GM19463 (cell line): ENCODE data around the gene PUM1.
A peak's percentile ranks its signal among the peaks of the same experiment; 100 is the strongest.
"Not testable (repeated sequence)": the region's sequence is repeated elsewhere in the genome, so short reads cannot be mapped to it uniquely, and the experiment has no call there.

Experiments used
- ATAC-seq: cut with Tn5 transposase; IDR thresholded peaks from one replicate; pipeline ENCODE4 v1.9.1; 2021; ENCODE audit warnings: mild to moderate bottlenecking, moderate library complexity; ENCODE audit not compliant: unreplicated experiment

PUM1 gene, protein sequence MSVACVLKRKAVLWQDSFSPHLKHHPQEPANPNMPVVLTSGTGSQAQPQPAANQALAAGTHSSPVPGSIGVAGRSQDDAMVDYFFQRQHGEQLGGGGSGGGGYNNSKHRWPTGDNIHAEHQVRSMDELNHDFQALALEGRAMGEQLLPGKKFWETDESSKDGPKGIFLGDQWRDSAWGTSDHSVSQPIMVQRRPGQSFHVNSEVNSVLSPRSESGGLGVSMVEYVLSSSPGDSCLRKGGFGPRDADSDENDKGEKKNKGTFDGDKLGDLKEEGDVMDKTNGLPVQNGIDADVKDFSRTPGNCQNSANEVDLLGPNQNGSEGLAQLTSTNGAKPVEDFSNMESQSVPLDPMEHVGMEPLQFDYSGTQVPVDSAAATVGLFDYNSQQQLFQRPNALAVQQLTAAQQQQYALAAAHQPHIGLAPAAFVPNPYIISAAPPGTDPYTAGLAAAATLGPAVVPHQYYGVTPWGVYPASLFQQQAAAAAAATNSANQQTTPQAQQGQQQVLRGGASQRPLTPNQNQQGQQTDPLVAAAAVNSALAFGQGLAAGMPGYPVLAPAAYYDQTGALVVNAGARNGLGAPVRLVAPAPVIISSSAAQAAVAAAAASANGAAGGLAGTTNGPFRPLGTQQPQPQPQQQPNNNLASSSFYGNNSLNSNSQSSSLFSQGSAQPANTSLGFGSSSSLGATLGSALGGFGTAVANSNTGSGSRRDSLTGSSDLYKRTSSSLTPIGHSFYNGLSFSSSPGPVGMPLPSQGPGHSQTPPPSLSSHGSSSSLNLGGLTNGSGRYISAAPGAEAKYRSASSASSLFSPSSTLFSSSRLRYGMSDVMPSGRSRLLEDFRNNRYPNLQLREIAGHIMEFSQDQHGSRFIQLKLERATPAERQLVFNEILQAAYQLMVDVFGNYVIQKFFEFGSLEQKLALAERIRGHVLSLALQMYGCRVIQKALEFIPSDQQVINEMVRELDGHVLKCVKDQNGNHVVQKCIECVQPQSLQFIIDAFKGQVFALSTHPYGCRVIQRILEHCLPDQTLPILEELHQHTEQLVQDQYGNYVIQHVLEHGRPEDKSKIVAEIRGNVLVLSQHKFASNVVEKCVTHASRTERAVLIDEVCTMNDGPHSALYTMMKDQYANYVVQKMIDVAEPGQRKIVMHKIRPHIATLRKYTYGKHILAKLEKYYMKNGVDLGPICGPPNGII

GRCh38 chr1:31065310-31066217 is at the start of gene PUM1:
Gene PUM1 (minus strand): TSS chr1:31065717. CDS start chr1:31059566, 6,151 bp downstream.
- ATAC-seq, result peak; percentile 95

- ATAC-seq, result no peak
Observed at GRCh38 chr1:31112266-31112935, 46.9 kb upstream of the PUM1 start.

DNA sequence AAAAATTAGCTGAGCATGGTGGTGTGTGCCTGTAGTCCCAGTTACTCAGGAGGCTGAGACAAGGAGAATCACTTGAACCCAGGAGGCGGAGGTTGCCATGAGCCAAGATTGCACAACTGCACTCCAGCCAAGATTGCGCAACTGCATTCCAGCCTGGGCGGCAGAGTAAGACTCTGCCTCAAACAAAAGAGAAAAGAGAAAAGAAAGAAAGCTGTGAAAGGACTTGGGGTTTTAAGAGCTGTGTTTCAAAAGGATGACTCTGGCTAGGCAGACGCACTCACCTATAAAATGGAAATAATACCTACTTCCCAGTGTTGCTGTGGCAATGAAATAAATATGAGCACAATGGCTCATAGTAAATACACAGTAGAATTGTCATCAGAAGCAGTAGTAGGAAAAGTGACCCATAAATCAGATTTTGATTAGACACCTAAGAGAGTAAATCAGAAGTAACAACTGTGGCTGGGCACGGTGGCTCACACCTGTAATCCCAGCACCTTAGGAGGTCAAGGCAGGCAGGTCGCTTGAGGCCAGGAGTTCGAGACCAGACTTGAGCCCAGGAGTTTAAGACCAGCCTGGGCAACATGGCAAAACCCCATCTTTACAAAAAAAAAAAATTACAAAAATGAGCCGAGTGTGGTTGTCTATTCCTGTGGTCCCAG is 45.9 kb upstream of the PUM1 start:
- no peak for ATAC-seq

GRCh38 chr1:31110846-31111245 is 45.3 kb upstream of the PUM1 start:
- ATAC-seq, result no peak

GRCh38 chr1:31108861-31109260 is 43.3 kb upstream of the PUM1 start:
- no peak for ATAC-seq

GRCh38 chr1:31105646-31106045 is 40.1 kb upstream of the PUM1 start:
- no peak for ATAC-seq

GRCh38 chr1:31102501-31102950 is 37.0 kb upstream of the PUM1 start:
- ATAC-seq, result no peak

DNA sequence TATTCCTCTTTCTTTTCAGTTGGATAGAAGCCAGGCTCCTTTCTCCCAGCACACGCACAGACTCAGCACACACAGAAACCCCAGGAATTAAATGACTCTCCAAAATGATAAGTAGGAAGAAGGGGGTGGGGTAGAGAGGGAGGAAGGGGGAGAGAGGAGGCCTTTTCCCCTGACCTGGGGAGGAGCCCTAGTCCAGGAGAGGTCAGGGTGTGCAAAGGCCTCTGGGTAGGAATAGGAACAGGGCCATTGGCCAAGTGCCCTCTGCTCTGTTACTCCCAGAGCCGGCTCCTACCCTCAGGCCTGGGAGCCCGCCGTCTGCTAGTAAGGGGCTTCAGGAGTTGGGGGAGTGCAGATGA is 35.6 kb upstream of the PUM1 start:
- ATAC-seq, result no peak

DNA sequence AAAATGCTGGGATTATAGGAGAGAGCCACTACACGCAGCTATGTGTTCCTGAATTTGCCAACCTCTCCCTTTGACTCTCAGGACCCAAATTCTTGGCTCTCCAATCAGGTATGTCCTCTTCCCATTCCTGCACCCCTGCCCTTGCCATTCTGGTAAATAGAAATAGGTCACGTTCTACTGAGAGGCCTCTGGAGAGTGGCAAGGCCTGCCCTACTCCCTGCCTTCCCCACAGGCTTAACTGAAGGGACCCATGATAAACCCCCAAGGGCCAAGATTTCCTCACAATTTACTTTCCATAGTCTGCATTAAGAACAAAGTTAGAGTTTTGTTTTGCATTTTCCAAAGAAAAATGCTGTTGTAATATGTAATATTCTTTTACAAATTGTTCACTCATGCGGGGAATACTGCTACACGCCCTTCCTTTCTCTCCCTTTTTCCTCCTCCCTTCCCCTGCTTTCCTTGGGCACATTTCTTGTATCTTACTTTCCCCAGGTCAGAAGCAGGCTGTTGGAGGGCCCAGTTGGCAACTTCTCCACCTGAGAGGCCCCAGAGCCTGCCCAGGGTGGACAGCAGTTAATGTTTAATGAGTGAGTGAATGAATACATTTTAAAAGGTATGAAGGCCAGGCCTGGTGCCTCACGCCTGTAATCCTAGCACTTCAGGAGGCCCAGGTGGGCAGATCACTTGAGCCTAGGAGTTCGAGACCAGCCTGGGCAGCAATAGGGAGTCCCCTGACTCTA is 33.9 kb upstream of the PUM1 start:
- ATAC-seq, result no peak

- ATAC-seq, result no peak
Observed at GRCh38 chr1:31095985-31096384, 30.5 kb upstream of the PUM1 start.

GRCh38 chr1:31095298-31095981 is 29.9 kb upstream of the PUM1 start:
- ATAC-seq, result no peak

DNA sequence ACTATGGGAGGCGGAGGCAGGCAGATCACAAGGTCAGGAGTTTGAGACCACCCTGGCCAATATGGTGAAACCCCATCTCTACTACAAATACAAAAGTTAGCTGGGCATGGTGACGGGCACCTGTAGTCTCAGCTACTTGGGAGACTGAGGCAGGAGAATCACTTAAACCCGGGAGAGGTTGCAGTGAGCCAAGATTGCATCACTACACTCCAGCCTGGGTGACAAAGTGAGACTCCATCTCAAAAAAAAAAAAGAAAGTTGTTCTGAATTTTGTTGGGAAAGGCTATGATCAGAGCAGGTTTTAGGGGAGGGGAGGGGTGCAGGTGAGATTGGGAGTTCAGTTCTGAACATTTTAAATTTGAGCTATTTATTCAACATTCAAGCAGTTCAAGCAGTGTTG is 22.6 kb upstream of the PUM1 start:
- not testable (repeated sequence) for ATAC-seq

DNA sequence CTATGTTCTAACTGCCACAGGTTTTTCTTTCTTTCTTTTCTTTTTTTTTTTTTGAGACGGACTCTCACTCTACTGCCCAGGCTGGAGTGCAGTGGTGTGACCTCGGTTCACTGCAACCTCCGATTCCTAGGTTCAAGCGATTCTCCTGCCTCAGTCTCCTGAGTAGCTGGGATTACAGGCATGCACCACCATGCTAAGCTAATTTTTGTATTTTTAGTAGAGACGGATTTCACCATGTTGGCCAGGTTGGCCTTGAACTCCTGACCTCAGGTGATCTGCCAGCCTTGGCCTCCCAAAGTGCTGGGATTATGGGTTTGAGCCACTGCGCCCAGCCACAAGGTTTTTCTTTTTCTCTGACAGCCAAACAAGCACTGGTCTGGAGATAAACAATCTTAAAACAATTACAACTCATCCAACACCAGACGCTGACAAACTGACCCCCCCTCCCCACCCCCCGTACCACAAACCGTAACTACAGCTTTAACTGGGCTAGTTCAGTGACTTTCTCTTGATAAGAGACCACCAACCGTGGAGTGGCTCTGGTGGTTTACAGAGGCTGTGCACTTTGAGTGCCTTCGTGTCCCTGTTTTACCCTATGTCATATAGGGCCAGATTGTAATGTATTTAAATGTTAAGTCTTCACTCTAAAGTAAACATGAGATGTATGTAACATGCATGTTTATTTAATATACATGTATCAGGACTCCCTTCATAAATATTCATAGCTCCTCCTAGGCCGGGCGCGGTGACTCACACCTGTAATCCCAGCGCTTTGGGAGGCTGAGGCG is 19.5 kb upstream of the PUM1 start:
- no peak for ATAC-seq

- no peak for ATAC-seq
Observed at GRCh38 chr1:31082385-31082784, 16.9 kb upstream of the PUM1 start.

DNA sequence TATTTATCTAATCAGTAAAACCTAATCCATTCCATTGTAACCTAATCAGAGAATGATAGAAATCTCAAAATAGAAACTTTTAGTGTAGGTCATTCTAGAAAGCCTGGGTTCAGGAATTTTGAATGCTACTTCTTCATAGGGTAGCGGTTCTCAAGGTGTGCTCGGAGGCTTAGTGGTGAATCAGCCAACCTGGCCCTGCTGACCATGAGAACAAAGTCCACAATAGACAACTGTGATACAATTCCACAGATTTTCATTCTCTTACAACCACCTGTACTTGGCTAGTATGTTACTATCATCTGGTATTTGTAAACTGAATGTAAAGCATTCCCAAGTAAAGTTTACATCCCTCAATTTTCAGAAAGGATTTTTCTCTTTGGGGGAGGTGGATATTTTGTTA is 7.5 kb upstream of the PUM1 start:
- ATAC-seq, result no peak

DNA sequence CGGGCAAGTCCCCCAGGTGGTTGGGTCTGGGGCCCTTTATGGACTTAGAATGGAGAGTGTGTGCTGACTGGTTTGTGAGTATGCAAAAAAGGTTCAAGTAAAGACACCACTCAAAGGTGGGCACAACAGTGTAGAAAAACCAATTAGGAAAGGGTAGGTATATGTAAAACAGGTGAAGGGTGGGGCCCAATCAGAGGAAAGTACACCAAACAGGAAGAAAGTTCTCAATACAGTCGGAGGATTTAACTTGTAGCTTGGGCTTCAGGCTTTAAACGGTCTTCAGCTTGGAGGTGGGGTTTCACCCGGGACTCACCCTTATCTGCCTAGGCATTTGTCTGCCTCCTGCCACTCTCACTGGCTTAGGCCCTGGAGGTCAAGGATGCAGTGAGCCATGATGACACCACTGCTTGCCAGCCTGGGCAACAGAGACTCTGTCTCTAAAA is 6.8 kb upstream of the PUM1 start:
- no peak for ATAC-seq

GRCh38 chr1:31069392-31069791 is 3.9 kb upstream of the PUM1 start:
- ATAC-seq, result no peak
